Upper lobe of right lung (tissue), 1 donor: ENCODE results near the gene MYL3. TPM values are rescaled to one million over a fixed set of nuclear protein-coding genes. Genes with fewer than 3 reads are reported as not detected.

Experiments used
- ATAC-seq: fragments of 200-7000 bp; cut with Tn5 transposase; one replicate; pipeline ENCODE4 v1.9.1; 2020; ENCODE audit warnings: mild to moderate bottlenecking, moderate library complexity
- DNase-seq: peaks from one replicate; pipeline ENCODE4 v3.0.0-alpha.2; 2020
- H3K27ac ChIP-seq: fragments of 200-600 bp; one replicate; pipeline ENCODE4 v1.8.0; 2022
- H3K27me3 ChIP-seq: fragments of 200-600 bp; one replicate; pipeline ENCODE4 v1.8.0; 2022; ENCODE audit warnings: mild to moderate bottlenecking
- H3K36me3 ChIP-seq: fragments of 200-600 bp; one replicate; pipeline ENCODE4 v1.8.0; 2022
- H3K4me1 ChIP-seq: fragments of 200-600 bp; one replicate; pipeline ENCODE4 v1.8.0; 2022
- H3K4me3 ChIP-seq: fragments of 200-600 bp; one replicate; pipeline ENCODE4 v1.8.0; 2022; ENCODE audit warnings: mild to moderate bottlenecking
- H3K9me3 ChIP-seq: fragments of 200-600 bp; one replicate; pipeline ENCODE4 v1.8.0; 2022
- intact Hi-C: fragments of 100-400 bp; cut with DNase I; formaldehyde crosslinking; loops from one replicate; pipeline ENCODE4 v1.11.0; 2022
- total RNA-seq: library from RNA; stranded (reverse); fragmentation: NEBNext Ultra II Directional; extraction: Animal tissue kit (Norgen Biotek cat#: 25700); gene quantifications from one replicate; pipeline ENCODE4 v1.2.1, GENCODE V29; 2021
- TF ChIP-seq, protein P1 (sequence below): fragments of 200-600 bp; IDR thresholded peaks from one replicate; pipeline ENCODE4 v1.8.0; 2022; ENCODE audit warnings: antibody characterized with exemption
- donor health status: DM: no; HTN: yes; CAD: no; lungs with severe emphysema.

MYL3 gene
- total RNA-seq, 1 donor from 2014 or later, result 3.8 TPM

DNA sequence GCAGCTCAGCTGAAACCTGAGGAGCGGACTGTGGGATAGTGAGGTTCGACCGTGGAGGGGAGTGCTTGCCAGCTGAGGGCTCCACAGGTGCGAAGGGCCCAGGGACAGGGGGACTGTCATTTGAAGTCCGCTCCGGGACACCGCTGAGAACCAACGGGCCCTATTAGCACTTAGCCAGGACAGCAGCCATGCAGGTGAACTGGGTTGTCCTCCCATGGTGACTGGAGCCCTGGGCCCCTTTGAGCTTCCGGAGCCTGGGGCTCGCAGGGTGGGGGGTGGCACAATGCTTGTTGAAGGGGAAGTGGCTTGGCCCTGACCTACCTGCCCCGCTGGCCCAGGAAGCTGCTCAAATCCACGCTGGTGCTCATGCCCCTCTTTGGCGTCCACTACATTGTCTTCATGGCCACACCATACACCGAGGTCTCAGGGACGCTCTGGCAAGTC is 39.0 kb upstream of the MYL3 start:
- intact Hi-C loops, result no loop called here

DNA sequence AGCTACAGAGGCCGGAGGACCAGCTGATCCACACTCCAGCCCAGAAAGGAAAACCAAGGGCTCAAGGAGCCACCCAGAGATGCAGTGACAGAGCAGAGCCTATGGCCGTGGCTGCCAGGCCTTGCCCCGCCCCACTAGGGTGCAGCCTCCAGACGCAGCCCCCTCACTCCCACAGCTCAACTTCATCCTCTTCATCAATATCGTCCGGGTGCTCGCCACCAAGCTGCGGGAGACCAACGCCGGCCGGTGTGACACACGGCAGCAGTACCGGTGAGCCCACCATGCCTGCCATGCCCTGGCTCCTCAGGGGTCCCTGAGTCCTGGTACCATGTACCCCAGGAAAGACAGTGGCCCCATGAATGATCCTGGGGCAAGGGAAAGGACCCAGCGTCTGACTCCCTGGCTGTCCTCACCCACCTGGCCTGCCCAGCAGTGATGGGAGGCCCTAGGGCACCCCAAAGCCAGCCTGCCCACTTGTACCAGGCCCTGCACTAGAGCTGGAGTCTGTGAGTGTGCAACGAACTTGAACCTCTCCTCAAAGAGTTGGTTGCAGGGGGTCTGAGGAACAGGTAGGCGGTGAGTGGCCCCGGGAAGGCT is 38.4 kb upstream of the MYL3 start:
- intact Hi-C loops, result no loop called here
- H3K36me3 ChIP-seq, result no peaks in the 10 kb centered on the region
- H3K4me3 ChIP-seq, result no peak overlapping the region
- ATAC-seq (no peak), DNase-seq (no peak)
- H3K27ac ChIP-seq, result no peak overlapping the region
- H3K27me3 ChIP-seq, result peaks cover 7% of the 10 kb centered on the region
- TF ChIP-seq, protein P1, sequence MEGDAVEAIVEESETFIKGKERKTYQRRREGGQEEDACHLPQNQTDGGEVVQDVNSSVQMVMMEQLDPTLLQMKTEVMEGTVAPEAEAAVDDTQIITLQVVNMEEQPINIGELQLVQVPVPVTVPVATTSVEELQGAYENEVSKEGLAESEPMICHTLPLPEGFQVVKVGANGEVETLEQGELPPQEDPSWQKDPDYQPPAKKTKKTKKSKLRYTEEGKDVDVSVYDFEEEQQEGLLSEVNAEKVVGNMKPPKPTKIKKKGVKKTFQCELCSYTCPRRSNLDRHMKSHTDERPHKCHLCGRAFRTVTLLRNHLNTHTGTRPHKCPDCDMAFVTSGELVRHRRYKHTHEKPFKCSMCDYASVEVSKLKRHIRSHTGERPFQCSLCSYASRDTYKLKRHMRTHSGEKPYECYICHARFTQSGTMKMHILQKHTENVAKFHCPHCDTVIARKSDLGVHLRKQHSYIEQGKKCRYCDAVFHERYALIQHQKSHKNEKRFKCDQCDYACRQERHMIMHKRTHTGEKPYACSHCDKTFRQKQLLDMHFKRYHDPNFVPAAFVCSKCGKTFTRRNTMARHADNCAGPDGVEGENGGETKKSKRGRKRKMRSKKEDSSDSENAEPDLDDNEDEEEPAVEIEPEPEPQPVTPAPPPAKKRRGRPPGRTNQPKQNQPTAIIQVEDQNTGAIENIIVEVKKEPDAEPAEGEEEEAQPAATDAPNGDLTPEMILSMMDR, result no peak
- H3K4me1 ChIP-seq, result peaks cover 15% of the 10 kb centered on the region
- H3K9me3 ChIP-seq, result no peaks in the 10 kb centered on the region

More for the DNA sequence above, 39.0 kb upstream of the MYL3 start:
- ATAC-seq (no peak), DNase-seq (no peak)
- H3K9me3 ChIP-seq, result no peaks in the 10 kb centered on the region
- peaks cover 7% of the 10 kb centered on the region for H3K27me3 ChIP-seq
- H3K27ac ChIP-seq, result no peak overlapping the region
- no peak overlapping the region for H3K4me3 ChIP-seq
- TF ChIP-seq, protein P1, result no peak
- H3K36me3 ChIP-seq, result no peaks in the 10 kb centered on the region
- H3K4me1 ChIP-seq, result peaks cover 15% of the 10 kb centered on the region

DNA sequence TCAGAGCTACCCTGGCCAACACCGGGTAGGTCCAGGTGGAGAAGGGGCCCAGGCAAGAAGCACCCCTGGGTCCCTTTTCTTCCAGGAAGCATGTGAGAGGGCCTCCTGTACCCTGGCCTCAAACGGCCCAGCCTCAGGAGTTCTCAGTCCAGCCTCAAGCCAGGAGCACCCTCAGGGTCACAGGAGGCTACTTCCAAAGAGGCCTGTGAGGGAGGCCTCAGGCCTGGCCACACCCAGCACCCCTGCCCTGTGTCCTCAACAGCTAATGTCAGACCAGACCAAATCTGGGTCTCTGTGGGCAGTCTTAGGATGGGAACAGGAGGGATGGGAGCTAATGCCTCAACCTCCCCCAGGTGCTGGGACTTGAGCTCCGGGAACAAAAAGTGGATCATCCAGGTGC is 37.8 kb upstream of the MYL3 start:
- H3K27ac ChIP-seq, result no peak overlapping the region
- H3K27me3 ChIP-seq, result peaks cover 7% of the 10 kb centered on the region
- no peaks in the 10 kb centered on the region for H3K9me3 ChIP-seq
- TF ChIP-seq, protein P1, result no peak
- H3K4me3 ChIP-seq, result no peak overlapping the region
- H3K36me3 ChIP-seq, result no peaks in the 10 kb centered on the region
- H3K4me1 ChIP-seq, result peaks cover 15% of the 10 kb centered on the region
- intact Hi-C loops, result no loop called here
- ATAC-seq, result no peak
- DNase-seq, result no peak

DNA sequence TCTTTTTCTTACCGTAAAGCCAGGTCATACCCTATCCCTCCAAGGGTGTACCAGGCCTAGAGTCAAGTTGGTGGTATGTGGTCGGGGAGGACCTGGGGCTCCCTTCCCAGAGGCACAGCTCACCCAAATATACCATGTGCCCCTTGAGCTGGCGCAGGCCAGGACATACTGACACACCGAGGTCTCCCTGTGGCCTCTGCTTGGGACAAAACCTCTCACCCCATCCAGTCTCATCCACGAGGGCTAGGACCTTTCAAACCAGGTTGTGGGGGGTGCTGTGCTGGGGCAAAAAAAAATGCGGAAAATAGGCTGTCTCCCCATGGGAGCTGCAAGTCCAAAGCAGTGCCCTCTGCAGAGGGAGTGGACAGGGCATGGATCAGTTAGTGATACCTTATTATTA is 37.1 kb upstream of the MYL3 start:
- Histone ChIP-seq H3K36me3 (no peaks in the 10 kb centered on the region), H3K4me1 (peaks cover 15% of the 10 kb centered on the region), H3K27me3 (peaks cover 7% of the 10 kb centered on the region), H3K27ac (no peak overlapping the region), H3K9me3 (no peaks in the 10 kb centered on the region), H3K4me3 (no peak overlapping the region)
- DNase-seq (no peak), ATAC-seq (no peak)
- intact Hi-C loops, result no loop called here
- TF ChIP-seq, protein P1, result no peak

DNA sequence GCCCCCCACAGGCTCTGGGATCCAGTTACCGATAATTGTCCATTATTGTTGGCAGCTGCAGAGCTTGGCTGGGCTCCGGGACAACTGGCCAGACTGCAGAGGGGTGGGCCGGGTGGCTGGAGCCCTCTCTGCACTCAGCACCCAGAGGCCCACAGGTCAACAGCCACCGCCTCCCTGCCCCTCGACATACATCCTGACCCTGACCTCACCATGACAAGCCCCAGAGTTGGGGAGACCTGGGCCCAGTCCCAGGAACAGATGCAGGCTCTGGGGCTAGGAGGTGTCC is 36.7 kb upstream of the MYL3 start:
- Histone ChIP-seq H3K4me3 (no peak overlapping the region), H3K27ac (no peak overlapping the region), H3K36me3 (no peaks in the 10 kb centered on the region), H3K4me1 (peaks cover 15% of the 10 kb centered on the region), H3K27me3 (peaks cover 7% of the 10 kb centered on the region), H3K9me3 (no peaks in the 10 kb centered on the region)
- ATAC-seq (no peak), DNase-seq (no peak)
- TF ChIP-seq, protein P1, result no peak
- intact Hi-C loops, result no loop called here
